Loucy (cell line): ENCODE data around the gene CFAP97.

Experiments
- H2AFZ ChIP-seq: fragments of 200-600 bp; sonication (generic); 2 replicates; pipeline ENCODE4 v1.6.0; 2016; ENCODE audit warnings: antibody characterized with exemption, mild to moderate bottlenecking, low read length, moderate library complexity
- H3F3A ChIP-seq: fragments of 200-600 bp; 2 replicates; pipeline ENCODE4 v1.6.0; 2016; ENCODE audit warnings: antibody characterized with exemption, low read depth, mild to moderate bottlenecking
- H3K27me3 ChIP-seq: fragments of 200-600 bp; sonication (generic); 2 replicates; pipeline ENCODE4 v1.6.1; 2014; ENCODE audit warnings: low read length, mild to moderate bottlenecking; ENCODE audit not compliant: insufficient read depth, poor library complexity, severe bottlenecking
- H3K36me3 ChIP-seq: fragments of 200-600 bp; sonication (generic); 2 replicates; pipeline ENCODE4 v1.6.1; 2016; ENCODE audit warnings: low read length; ENCODE audit not compliant: insufficient read depth
- H3K4me1 ChIP-seq: fragments of 200-600 bp; sonication (generic); 2 replicates; pipeline ENCODE4 v1.5.1; 2014; ENCODE audit warnings: low read length, mild to moderate bottlenecking; ENCODE audit not compliant: insufficient read depth, poor library complexity, severe bottlenecking
- H3K4me2 ChIP-seq: fragments of 200-600 bp; sonication (generic); 2 replicates; pipeline ENCODE4 v1.6.0; 2014; ENCODE audit warnings: antibody characterized with exemption, low read length, low read depth, mild to moderate bottlenecking; ENCODE audit not compliant: poor library complexity, severe bottlenecking
- H3K4me3 ChIP-seq: fragments of 200-600 bp; sonication (generic); 2 replicates; pipeline ENCODE4 v1.5.1; 2014; ENCODE audit warnings: low read length, mild to moderate bottlenecking, mixed read lengths; ENCODE audit not compliant: poor library complexity, severe bottlenecking
- H3K79me2 ChIP-seq: fragments of 200-600 bp; sonication (generic); 2 replicates; pipeline ENCODE4 v1.6.1; 2014; ENCODE audit warnings: low read length; ENCODE audit not compliant: insufficient read depth
- H3K9ac ChIP-seq: fragments of 200-600 bp; sonication (generic); 2 replicates; pipeline ENCODE4 v1.6.0; 2014; ENCODE audit warnings: mild to moderate bottlenecking, low read depth, low read length, moderate library complexity; ENCODE audit not compliant: poor library complexity, severe bottlenecking
- H3K9me2 ChIP-seq: fragments of 200-600 bp; sonication (generic); replicated peaks from 2 replicates; pipeline ENCODE4 v1.6.1; 2016; ENCODE audit warnings: low read depth, low read length, mixed read lengths
- H3K9me3 ChIP-seq: fragments of 200-600 bp; sonication (generic); 2 replicates; pipeline ENCODE4 v1.6.1; 2014; ENCODE audit warnings: mild to moderate bottlenecking, antibody characterized with exemption, low read length, low read depth; ENCODE audit not compliant: insufficient read depth
- H4K20me1 ChIP-seq: fragments of 200-600 bp; sonication (generic); 2 replicates; pipeline ENCODE4 v1.6.0; 2014; ENCODE audit warnings: antibody characterized with exemption, low read length, mild to moderate bottlenecking; ENCODE audit not compliant: insufficient read depth, poor library complexity, severe bottlenecking
- EZH2phosphoT487 ChIP-seq: fragments of 200-600 bp; IDR thresholded peaks from 2 replicates; pipeline ENCODE4 v1.6.1; 2018; ENCODE audit warnings: antibody characterized with exemption, mild to moderate bottlenecking, moderate library complexity, borderline replicate concordance
- TF ChIP-seq, protein P1 (sequence below): fragments of 200-600 bp; sonication (generic); conservative IDR thresholded peaks from 2 replicates; pipeline ENCODE4 v1.5.1; 2014; ENCODE audit warnings: mild to moderate bottlenecking, antibody characterized with exemption, low read length

The CFAP97 gene

GRCh38 chr4:185142564-185142911, 61.3 kb downstream of the CFAP97 start:
- Histone ChIP-seq H3K27me3 (no peaks in the 10 kb centered on the region), H3K36me3 (no peaks in the 10 kb centered on the region), H2AFZ (no peak overlapping the region), H3K9ac (no peak overlapping the region), H4K20me1 (no peaks in the 10 kb centered on the region), H3K4me1 (no peaks in the 10 kb centered on the region), H3K4me2 (no peak overlapping the region), H3K9me2 (no peaks in the 10 kb centered on the region), H3K79me2 (no peaks in the 10 kb centered on the region), H3F3A (no peaks in the 10 kb centered on the region), H3K9me3 (no peaks in the 10 kb centered on the region), H3K4me3 (no peak overlapping the region)
- TF ChIP-seq, protein P1, sequence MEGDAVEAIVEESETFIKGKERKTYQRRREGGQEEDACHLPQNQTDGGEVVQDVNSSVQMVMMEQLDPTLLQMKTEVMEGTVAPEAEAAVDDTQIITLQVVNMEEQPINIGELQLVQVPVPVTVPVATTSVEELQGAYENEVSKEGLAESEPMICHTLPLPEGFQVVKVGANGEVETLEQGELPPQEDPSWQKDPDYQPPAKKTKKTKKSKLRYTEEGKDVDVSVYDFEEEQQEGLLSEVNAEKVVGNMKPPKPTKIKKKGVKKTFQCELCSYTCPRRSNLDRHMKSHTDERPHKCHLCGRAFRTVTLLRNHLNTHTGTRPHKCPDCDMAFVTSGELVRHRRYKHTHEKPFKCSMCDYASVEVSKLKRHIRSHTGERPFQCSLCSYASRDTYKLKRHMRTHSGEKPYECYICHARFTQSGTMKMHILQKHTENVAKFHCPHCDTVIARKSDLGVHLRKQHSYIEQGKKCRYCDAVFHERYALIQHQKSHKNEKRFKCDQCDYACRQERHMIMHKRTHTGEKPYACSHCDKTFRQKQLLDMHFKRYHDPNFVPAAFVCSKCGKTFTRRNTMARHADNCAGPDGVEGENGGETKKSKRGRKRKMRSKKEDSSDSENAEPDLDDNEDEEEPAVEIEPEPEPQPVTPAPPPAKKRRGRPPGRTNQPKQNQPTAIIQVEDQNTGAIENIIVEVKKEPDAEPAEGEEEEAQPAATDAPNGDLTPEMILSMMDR, result no peak
- TF ChIP-seq EZH2phosphoT487, result no peak

GRCh38 chr4:185141777-185142176, 62.0 kb downstream of the CFAP97 start:
- Histone ChIP-seq H3K36me3 (no peaks in the 10 kb centered on the region), H3K79me2 (no peaks in the 10 kb centered on the region), H3K4me3 (no peak overlapping the region), H2AFZ (no peak overlapping the region), H3F3A (no peaks in the 10 kb centered on the region), H3K9me2 (no peaks in the 10 kb centered on the region), H3K4me1 (no peaks in the 10 kb centered on the region), H3K9ac (no peak overlapping the region), H3K27me3 (no peaks in the 10 kb centered on the region), H4K20me1 (no peaks in the 10 kb centered on the region), H3K4me2 (no peak overlapping the region), H3K9me3 (no peaks in the 10 kb centered on the region)
- TF ChIP-seq EZH2phosphoT487, result no peak
- TF ChIP-seq, protein P1, result no peak

- H3F3A ChIP-seq, result no peaks in the 10 kb centered on the region
- TF ChIP-seq EZH2phosphoT487, result no peak
- TF ChIP-seq, protein P1, result no peak
- no peaks in the 10 kb centered on the region for H3K27me3 ChIP-seq
- H3K4me3 ChIP-seq, result no peak overlapping the region
- H3K36me3 ChIP-seq, result no peaks in the 10 kb centered on the region
- H3K4me2 ChIP-seq, result no peak overlapping the region
- H3K9me3 ChIP-seq, result no peaks in the 10 kb centered on the region
- no peaks in the 10 kb centered on the region for H3K4me1 ChIP-seq
- H3K79me2 ChIP-seq, result no peaks in the 10 kb centered on the region
- no peak overlapping the region for H3K9ac ChIP-seq
- no peaks in the 10 kb centered on the region for H4K20me1 ChIP-seq
- H2AFZ ChIP-seq, result no peak overlapping the region
- H3K9me2 ChIP-seq, result no peaks in the 10 kb centered on the region
Observed at GRCh38 chr4:185139736-185140135, 64.1 kb downstream of the CFAP97 start.
